Adrenal gland (tissue), 12 donors: ENCODE measurements around the gene ROBO2. TPM values are rescaled to one million over a fixed set of nuclear protein-coding genes. Genes with fewer than 3 reads are reported as not detected.

Experiments used
- DNase-seq, 7 donors: peaks; one replicate each; pipeline ENCODE4 v3.0.0-alpha.2; 2019 to 2020
- H3K27ac ChIP-seq, 5 donors: fragments of 200-600 bp; sonication (generic) in 4 of 5; 1 replicate in 3 of 5; 2 replicates in 2 of 5; pipeline versions ENCODE4 v1.5.1 to v1.8.0; 2016 to 2020; ENCODE audit warnings: mild to moderate bottlenecking in 1 of 5
- H3K27me3 ChIP-seq: fragments of 200-600 bp; 2 replicates; pipeline ENCODE4 v1.8.0; 2021
- H3K36me3 ChIP-seq, 2 donors: fragments of 200-600 bp; replicated peaks in 1 of 2; 1 replicate in 1 of 2; 2 replicates in 1 of 2; pipeline versions ENCODE4 v1.5.1 to v1.8.0; 2018 to 2022
- H3K4me1 ChIP-seq, 2 donors: fragments of 200-600 bp; replicated peaks in 1 of 2; 1 replicate in 1 of 2; 2 replicates in 1 of 2; pipeline versions ENCODE4 v1.5.1 to v1.8.0; 2018 to 2021
- H3K4me3 ChIP-seq, 4 donors: fragments of 200-600 bp; sonication (generic) in 3 of 4; one replicate each; pipeline ENCODE4 v1.5.1; 2016 to 2018
- H3K9me3 ChIP-seq, 3 donors: fragments of 200-600 bp; sonication (generic) in 1 of 3; replicated peaks in 1 of 3; 1 replicate in 2 of 3; 2 replicates in 1 of 3; pipeline versions ENCODE4 v1.5.1 to v1.8.0; 2016 to 2021
- POLR2A ChIP-seq, 2 donors: fragments of 450-650 bp; IDR thresholded peaks; one replicate each; pipeline ENCODE4 v1.6.1; 2017; ENCODE audit warnings: antibody characterized with exemption in 2 of 2, mild to moderate bottlenecking in 2 of 2, moderate library complexity in 1 of 2
- WGBS, 4 donors: extraction: QIAGEN DNeasy Blood & Tissue Kit in 2 of 4; methylation state at CpG; one replicate each; pipeline versions ENCODE4 v1.1.5 to v1.1.7; 2013 to 2017; 5-methylcytosine and 5-hydroxymethylcytosine counted together
- intact Hi-C, 2 donors: fragments of 100-400 bp; cut with DNase I; formaldehyde crosslinking; loops; one replicate each; pipeline versions ENCODE4 v1.14.1 to v1.15.0; 2022 to 2023
- polyA plus RNA-seq, 3 donors: library from polyadenylated mRNA; stranded (reverse); fragments of 200-250 nt in 2 of 3; fragments of 350-450 nt in 1 of 3; fragmentation: Illumina TruSeq in 1 of 3; extraction: RNeasy Lipid Tissue Mini Kit (QIAGEN cat#74804) in 1 of 3; gene quantifications; one replicate each; pipeline ENCODE4 v1.2.3, GENCODE V29; 2013 to 2014
- total RNA-seq, 9 donors: library from RNA; depleted of rRNA in 4 of 9; stranded (reverse); fragments of >200 nt in 4 of 9; fragments of 120-200 nt in 1 of 9; fragmentation: NEBNext Ultra II Directional in 1 of 9; extraction: Animal tissue kit (Norgen Biotek cat#: 25700) in 1 of 9; gene quantifications; one replicate each; pipeline versions ENCODE4 v1.1.0 to v1.2.4, GENCODE V29; 2013 to 2023
- TF ChIP-seq, protein P1 (sequence below), 6 experiments: fragments of 450-650 bp in 4 of 6; fragments of 200-600 bp in 2 of 6; sonication (generic) in 1 of 6; IDR thresholded peaks; 1 replicate in 5 of 6; 2 replicates in 1 of 6; pipeline versions ENCODE4 v1.5.1 to v1.8.0; 2016 to 2021; ENCODE audit warnings: antibody characterized with exemption in 6 of 6, mild to moderate bottlenecking in 2 of 6, moderate library complexity in 1 of 6
- donor health status: healthy with polysubstance abuse.
- donor health status: Bipolar disorder and iron deficiency.
- donor health status: DM: yes; HTN: yes; CAD: no.
- donor health status: DM: no; HTN: no; CAD: no.
- donor health status: DM: no; HTN: no; CAD: no.
- donor health status: DM: yes; HTN: yes; CAD: no.

Gene ROBO2
- total and polyA plus RNA-seq, 12 donors, result 0.30 to 9.9 (median 2.5) TPM; not detected in 1

DNA sequence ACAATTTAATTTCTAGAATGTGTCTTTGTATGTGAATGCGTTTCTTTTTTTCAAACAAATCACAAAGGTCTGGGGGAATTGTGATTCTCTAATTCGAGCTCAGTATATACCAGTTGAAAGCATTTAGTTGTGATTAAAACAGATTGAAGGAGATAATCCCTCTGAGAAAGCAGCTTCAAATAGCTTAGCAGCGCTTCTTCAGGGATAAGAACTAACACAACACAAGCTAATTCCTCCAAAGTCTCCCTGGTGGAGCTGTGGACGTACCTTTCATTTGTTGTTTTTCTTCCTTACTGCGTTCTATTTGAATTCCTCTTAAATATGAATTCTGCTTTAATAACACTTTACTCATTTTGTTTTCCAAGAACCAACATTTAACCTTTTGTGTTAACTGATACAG is 286.7 kb downstream of the ROBO2 start:
- DNase-seq, result no peak
- Histone ChIP-seq H3K9me3 (no peaks in the 10 kb centered on the region), H3K27ac (no peak overlapping the region), H3K4me1 (no peaks in the 10 kb centered on the region), H3K4me3 (no peak overlapping the region), H3K36me3 (no peaks in the 10 kb centered on the region), H3K27me3 (no peaks in the 10 kb centered on the region)
- intact Hi-C loops, result no loop called here
- no peak for TF ChIP-seq POLR2A (IDR thresholded peaks at IDR 0.05)
- TF ChIP-seq, protein P1, sequence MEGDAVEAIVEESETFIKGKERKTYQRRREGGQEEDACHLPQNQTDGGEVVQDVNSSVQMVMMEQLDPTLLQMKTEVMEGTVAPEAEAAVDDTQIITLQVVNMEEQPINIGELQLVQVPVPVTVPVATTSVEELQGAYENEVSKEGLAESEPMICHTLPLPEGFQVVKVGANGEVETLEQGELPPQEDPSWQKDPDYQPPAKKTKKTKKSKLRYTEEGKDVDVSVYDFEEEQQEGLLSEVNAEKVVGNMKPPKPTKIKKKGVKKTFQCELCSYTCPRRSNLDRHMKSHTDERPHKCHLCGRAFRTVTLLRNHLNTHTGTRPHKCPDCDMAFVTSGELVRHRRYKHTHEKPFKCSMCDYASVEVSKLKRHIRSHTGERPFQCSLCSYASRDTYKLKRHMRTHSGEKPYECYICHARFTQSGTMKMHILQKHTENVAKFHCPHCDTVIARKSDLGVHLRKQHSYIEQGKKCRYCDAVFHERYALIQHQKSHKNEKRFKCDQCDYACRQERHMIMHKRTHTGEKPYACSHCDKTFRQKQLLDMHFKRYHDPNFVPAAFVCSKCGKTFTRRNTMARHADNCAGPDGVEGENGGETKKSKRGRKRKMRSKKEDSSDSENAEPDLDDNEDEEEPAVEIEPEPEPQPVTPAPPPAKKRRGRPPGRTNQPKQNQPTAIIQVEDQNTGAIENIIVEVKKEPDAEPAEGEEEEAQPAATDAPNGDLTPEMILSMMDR (IDR thresholded peaks at IDR 0.05), result no peak
- WGBS, 4 donors, result 82 to 87% (median 85%) methylated on average over 5 of the region's 5 CpGs

DNA sequence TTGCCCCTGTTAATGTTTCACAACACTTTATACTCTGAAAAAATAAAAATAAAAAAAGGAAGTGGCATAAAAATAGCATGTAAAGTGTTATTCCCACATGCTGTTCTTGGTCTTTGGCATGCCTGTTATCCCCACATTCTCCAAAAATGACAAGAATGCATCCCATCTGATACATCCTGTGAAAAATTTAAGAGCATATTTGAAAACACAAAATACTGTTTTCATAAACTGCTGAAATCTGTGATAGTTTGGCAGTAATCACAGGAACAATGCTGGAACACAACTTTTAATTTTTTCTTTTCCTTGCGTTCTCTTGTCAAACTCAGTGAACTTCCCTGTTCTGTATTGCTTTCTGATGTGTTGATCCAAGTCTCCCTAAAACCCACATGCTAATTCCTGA is 288.8 kb downstream of the ROBO2 start:
- Histone ChIP-seq H3K27ac (no peak overlapping the region), H3K9me3 (no peaks in the 10 kb centered on the region), H3K36me3 (no peaks in the 10 kb centered on the region), H3K4me1 (no peaks in the 10 kb centered on the region), H3K27me3 (no peaks in the 10 kb centered on the region), H3K4me3 (no peak overlapping the region)
- TF ChIP-seq, protein P1 (IDR thresholded peaks at IDR 0.05), result no peak
- no peak for TF ChIP-seq POLR2A (IDR thresholded peaks at IDR 0.05)
- WGBS, 4 donors, result 48 to 73% (median 60%) methylated on average over 1 of the region's 1 CpG
- no peak for DNase-seq
- intact Hi-C loops, result no loop called here

DNA sequence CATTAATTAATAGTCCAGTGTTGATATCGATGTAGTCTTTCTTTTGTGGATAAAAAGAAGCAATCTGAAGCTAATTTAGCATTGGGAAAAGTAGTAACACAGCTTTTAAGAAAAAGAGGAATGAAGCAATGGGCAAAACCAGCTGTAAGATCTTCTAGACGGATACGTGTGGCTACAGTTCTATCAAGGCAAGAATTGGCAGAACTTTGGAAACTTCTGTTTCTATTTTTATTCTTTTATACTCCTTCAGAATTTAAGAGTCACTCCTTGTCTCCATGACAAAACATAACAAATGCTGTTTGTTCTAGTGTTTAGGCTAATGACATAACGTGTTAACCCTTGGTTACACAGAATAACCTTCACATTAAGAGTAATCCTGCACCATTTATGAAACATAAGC is 289.2 kb downstream of the ROBO2 start:
- H3K36me3 ChIP-seq, result no peaks in the 10 kb centered on the region
- H3K9me3 ChIP-seq, result no peaks in the 10 kb centered on the region
- DNase-seq, result no peak
- no peak for TF ChIP-seq POLR2A (IDR thresholded peaks at IDR 0.05)
- TF ChIP-seq, protein P1 (IDR thresholded peaks at IDR 0.05), result no peak
- 38 to 59% (median 49%) methylated on average over 4 of the region's 4 CpGs for WGBS, 4 donors
- no peaks in the 10 kb centered on the region for H3K27me3 ChIP-seq
- H3K4me1 ChIP-seq, result no peaks in the 10 kb centered on the region
- H3K4me3 ChIP-seq, result no peak overlapping the region
- intact Hi-C loops, result no loop called here
- no peak overlapping the region for H3K27ac ChIP-seq

DNA sequence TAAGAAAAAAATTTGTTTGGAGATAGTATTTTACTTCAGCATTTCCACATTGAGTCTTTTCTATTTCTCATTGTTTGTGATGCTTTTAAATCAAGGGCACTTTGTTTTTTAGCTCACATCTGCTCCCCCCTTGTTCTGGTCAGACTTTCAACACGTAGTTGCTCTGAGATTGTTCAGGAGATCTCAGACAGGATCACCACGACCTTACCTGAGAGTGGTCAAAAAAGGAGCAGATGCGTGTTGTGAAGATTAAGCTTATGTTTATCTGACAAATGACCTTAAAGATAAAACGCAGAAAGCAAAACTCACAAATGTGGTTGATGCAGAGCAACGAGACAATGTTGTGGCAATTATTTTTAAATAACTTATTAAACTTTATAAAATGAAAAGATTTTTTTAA is 298.3 kb downstream of the ROBO2 start:
- intact Hi-C loops, result no loop called here
- DNase-seq, result no peak
- no peaks in the 10 kb centered on the region for H3K4me1 ChIP-seq
- H3K27ac ChIP-seq, result no peak overlapping the region
- H3K27me3 ChIP-seq, result no peaks in the 10 kb centered on the region
- WGBS, 4 donors, result 34 to 56% (median 41%) methylated on average over 5 of the region's 5 CpGs
- no peaks in the 10 kb centered on the region for H3K36me3 ChIP-seq
- no peak overlapping the region for H3K4me3 ChIP-seq
- H3K9me3 ChIP-seq, result no peaks in the 10 kb centered on the region
- TF ChIP-seq, protein P1 (IDR thresholded peaks at IDR 0.05), result no peak
- no peak for TF ChIP-seq POLR2A (IDR thresholded peaks at IDR 0.05)
